IPS DF 4.7 (cell line): ENCODE data around the gene ODF2.
"Not testable (repeated sequence)": the region's sequence is repeated elsewhere in the genome, so short reads cannot be mapped to it uniquely, and the experiment has no call there.

Source experiments
- DNase-seq: peaks from one replicate; pipeline ENCODE4 v3.0.0-alpha.2; 2013; ENCODE audit warnings: low spot score; ENCODE audit errors: extremely low read depth

The ODF2 gene

GRCh38 chr9:128455849-128456612 is at the start of gene ODF2:
Gene ODF2 (plus strand): TSS chr9:128456006. CDS start chr9:128456092, 86 bp downstream.
- peak; percentile 82 for DNase-seq

GRCh38 chr9:128406848-128407391 is 48.9 kb upstream of the ODF2 start:
- no peak for DNase-seq

- DNase-seq: no peak
These were observed 46.8 kb upstream of the ODF2 start for GRCh38 chr9:128408963-128409431.

GRCh38 chr9:128409450-128409849 is 46.4 kb upstream of the ODF2 start:
- DNase-seq: no peak

GRCh38 chr9:128409978-128410377 is 45.8 kb upstream of the ODF2 start:
- DNase-seq: no peak

- no peak for DNase-seq
These were observed 44.3 kb upstream of the ODF2 start for GRCh38 chr9:128411364-128412119.

- peak; percentile 80 for DNase-seq
These were observed 43.6 kb upstream of the ODF2 start for GRCh38 chr9:128412120-128412790.

- not testable (repeated sequence) for DNase-seq
These were observed 42.1 kb upstream of the ODF2 start for GRCh38 chr9:128413728-128414127.

- DNase-seq: no peak
These were observed 41.3 kb upstream of the ODF2 start for GRCh38 chr9:128414461-128414860.

- no peak for DNase-seq
These were observed 40.5 kb upstream of the ODF2 start for GRCh38 chr9:128415281-128415680.

- no peak for DNase-seq
These were observed 39.8 kb upstream of the ODF2 start for GRCh38 chr9:128416014-128416413.

GRCh38 chr9:128416432-128417019 is 39.3 kb upstream of the ODF2 start:
- no peak for DNase-seq

GRCh38 chr9:128419061-128419925 is 36.5 kb upstream of the ODF2 start:
- DNase-seq: no peak

- no peak for DNase-seq
These were observed 35.7 kb upstream of the ODF2 start for GRCh38 chr9:128420060-128420650.

- no peak for DNase-seq
These were observed 34.9 kb upstream of the ODF2 start, which contains the start of gene CERCAM for GRCh38 chr9:128420651-128421481. Gene CERCAM (plus strand): TSS chr9:128420857. CDS start chr9:128420878, 21 bp downstream.

- no peak for DNase-seq
These were observed 34.3 kb upstream of the ODF2 start for GRCh38 chr9:128421482-128421996.

GRCh38 chr9:128422022-128422782 is 33.6 kb upstream of the ODF2 start:
- DNase-seq: not testable (repeated sequence)

GRCh38 chr9:128422783-128423150 is 33.0 kb upstream of the ODF2 start:
- DNase-seq: no peak
